Stimulated activated naive CD8-positive, alpha-beta T cell treated with anti-CD3 and anti-CD28 coated beads, Interleukin-15, Interleukin-2, amounts not matched to agents 100 U/mL and 50 U/mL, for 24 hours (primary cell): ENCODE results near the gene MAOB.
"Not testable (repeated sequence)": the region's sequence is repeated elsewhere in the genome, so short reads cannot be mapped to it uniquely, and the experiment has no call there.

Source experiments
- ATAC-seq: fragments of 150-1000 bp; cut with Tn5 transposase; one replicate; pipeline ENCODE4 v1.10.0; 2021
- DNase-seq: peaks from one replicate; pipeline ENCODE4 v3.0.0; 2021

Gene MAOB

DNA sequence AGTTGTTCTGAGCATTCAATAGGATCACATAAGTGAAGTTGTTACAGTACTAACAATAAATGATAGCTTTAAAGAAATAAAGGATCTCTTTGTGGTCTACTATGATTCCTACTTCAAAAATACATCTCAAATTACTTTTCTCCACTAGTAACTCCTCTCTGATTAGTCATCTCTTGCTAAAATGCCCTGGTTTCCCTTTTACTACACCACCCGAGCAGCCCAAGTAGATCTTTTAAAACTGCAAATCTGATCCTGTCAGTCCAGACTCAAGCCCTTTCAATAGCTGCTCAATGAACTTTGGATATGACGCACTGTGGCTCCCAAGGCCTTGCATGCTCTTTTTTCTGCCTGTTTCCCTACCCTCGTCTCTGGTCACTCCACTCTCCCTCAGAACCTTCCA, 128.6 kb downstream of the MAOB start:
- ATAC-seq (no peak), DNase-seq (no peak)

- peak; percentile 21 for DNase-seq
- peak; percentile 46 for ATAC-seq
Observed at GRCh38 chrX:43750248-43750676, 132.0 kb downstream of the MAOB start.

GRCh38 chrX:43747476-43747875, 134.8 kb downstream of the MAOB start:
- DNase-seq (no peak), ATAC-seq (no peak)

- DNase-seq (no peak), ATAC-seq (no peak)
Observed at GRCh38 chrX:43745938-43746721, 136.1 kb downstream of the MAOB start.

DNA sequence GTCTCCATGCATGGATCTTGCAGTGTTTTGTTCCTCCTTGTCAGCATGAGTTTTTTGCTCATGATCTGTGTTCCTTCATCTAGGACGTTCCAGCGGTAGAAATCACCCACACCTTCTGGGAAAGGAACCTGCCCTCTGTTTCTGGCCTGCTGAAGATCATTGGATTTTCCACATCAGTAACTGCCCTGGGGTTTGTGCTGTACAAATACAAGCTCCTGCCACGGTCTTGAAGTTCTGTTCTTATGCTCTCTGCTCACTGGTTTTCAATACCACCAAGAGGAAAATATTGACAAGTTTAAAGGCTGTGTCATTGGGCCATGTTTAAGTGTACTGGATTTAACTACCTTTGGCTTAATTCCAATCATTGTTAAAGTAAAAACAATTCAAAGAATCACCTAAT, 138.0 kb downstream of the MAOB start:
- ATAC-seq: no peak
- no peak for DNase-seq

DNA sequence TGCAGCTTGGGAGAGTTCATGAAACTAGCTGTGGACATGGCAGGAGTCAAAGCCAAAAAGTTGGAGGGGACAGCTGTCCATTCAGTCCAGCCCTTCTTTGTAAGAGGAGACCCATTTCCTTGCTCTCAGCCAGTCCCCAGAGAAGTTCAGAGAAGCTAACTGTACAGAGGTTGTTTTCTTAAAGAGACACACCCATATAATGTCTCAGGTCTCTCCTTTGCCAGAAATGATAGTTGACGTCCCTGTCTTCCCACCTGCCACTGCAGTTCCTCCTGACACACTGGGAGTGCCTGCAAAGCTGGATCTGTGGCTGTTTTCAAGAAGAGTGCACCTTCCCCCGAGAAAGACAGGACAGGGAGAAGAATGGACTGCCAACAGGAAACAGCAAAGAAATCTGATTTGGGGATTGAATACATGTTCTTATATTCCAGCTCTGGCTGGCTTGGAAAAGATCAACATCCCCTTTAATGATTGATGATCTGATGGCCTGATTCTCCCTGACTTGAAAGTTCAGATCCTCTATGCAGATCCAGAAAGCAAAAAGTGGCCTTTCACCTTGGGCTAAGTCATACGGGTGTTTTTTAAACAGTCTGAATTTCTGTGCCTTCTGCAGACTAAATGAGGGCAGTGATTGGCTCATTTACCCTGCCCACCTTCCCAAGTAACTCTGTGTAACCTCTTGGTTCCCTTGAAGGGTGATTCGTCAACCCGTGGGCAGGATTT, 139.0 kb downstream of the MAOB start:
- DNase-seq: no peak
- ATAC-seq: no peak

- ATAC-seq: no peak
- DNase-seq: no peak
Observed at GRCh38 chrX:43741843-43742573, 140.2 kb downstream of the MAOB start.

DNA sequence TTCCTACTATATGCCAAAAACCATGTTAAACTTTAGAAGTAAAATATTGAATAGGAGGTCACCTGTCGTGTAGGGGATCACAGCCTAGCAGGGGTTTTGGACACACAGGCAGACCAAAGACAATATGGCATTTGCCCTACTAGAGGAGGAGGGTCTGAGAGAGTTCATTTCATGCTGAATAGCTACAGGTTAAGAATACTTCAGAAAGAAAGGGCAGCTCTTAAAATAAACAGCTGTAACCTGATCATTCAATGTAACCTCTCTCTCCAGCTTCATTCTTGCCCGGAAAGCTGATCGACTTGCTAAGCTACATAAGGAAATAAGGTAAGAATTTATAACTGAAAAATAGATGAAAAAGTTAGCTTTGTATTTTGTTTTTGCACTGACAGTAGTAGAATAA, 146.3 kb downstream of the MAOB start:
- no peak for DNase-seq
- ATAC-seq: no peak

DNA sequence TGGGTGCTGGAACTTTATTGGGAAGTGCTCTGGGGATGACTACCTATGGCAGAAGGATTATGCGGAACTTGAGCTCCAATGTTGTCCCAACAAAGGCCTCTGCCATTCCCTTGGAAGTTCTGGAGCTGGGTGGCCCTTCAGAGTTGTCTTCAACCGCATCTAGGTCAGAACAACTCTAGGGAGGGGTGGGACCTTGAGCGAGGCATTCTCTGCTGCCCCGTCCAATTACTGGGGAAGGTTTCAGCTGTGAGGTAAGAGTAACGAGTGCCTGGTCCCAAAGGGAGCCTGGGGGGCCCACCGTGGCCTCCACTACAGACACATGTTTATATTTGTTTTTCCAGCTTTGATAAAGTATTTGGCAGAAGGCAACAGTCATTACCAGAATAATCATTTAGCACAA, 146.7 kb downstream of the MAOB start:
- no peak for ATAC-seq
- no peak for DNase-seq

GRCh38 chrX:43734444-43734843, 147.8 kb downstream of the MAOB start:
- ATAC-seq: no peak

DNA sequence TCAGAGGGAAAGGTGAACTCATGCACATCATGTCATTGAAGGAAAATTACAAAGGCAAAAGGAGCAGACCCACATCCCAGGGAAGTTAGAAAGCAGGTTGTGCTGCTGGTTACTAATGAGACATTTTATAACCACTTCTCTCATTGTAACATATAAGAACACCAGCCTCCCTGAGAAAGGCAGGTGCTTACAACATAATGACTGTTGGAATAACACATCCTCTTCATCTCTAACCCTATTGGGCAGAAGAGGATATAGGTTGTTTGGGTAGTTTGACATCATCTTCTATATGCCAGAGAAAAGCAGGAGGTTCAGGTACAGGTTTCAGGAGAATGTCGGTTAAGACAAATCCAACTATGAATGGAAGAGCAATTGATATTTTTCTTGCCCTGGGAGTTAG, 148.6 kb downstream of the MAOB start:
- DNase-seq (no peak), ATAC-seq (no peak)

More at GRCh38 chrX:43734444-43734843, 147.8 kb downstream of the MAOB start:
- DNase-seq: no peak

DNA sequence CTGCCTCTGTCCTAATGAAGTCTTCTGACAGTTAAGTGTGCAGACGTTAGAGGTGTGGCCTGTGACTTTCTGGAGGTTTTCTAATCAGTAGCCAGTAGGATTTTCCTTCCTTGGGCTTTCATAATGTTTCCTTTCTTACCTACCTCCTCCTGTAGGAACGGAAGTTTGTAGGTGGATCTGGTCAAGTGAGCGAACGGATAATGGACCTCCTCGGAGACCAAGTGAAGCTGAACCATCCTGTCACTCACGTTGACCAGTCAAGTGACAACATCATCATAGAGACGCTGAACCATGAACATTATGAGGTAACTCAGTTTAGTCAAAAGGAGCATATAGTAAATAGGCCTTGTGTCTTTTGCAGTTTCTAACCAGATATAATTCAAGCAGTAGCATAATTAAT, 151.2 kb downstream of the MAOB start:
- DNase-seq (no peak), ATAC-seq (no peak)

DNA sequence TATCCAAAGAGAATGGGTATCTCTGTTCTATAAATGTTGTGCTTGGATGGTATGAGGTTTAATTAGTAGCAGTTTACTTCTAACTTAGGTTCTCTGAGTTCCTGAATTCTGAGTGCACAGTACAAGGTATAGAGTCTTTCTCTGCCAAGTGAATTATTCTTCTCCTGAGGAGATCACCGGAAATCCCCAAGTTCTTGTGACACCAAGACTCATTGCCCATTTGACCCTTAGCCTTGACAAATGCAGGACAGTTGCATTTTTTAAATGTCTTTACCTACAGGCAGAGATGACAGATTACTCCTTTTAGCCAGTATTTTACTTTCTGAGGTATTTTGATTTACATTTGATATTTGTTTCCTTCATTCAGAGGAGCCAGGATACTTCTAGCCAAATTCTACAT, 153.3 kb downstream of the MAOB start:
- no peak for DNase-seq
- ATAC-seq: no peak

GRCh38 chrX:43728002-43728401, 154.2 kb downstream of the MAOB start:
- no peak for ATAC-seq
- no peak for DNase-seq

DNA sequence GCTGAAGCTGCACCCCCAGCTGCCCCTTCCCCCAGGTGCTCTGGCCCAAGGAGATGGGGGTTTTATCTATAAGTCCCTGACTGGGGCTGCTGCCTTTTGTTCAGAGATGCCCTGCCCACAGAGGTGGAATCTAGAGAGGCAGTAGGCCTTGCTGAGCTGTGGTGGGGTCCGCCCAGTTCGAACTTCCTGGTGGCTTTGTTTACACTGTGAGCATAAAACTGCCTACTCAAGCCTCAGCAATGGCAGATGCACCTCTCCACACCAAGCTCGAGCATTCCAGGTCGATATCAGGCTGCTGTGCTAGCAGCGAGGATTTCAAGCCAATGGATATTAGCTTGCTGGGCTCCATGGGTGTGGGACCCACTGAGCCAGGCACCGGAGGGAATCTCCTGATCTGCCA, 155.0 kb downstream of the MAOB start:
- ATAC-seq: not testable (repeated sequence)

DNA sequence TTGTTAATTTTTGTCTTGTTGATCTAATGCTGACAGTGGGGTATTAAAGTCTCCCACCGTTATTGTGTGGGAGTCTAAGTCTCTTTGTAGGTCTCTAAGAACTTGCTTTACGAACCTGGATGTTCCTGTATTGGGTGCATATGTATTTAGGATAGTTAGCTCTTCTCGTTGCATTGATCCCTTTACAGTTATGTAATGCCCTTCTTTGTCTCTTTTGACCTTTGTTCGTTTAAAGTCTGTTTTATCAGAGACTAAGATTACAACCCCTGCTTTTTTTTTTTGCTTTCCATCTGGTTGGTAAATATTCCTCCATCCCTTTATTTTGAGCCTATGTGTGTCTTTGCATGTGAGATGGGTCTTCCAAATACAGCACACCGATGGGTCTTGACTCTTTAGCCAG, 157.0 kb downstream of the MAOB start:
- not testable (repeated sequence) for ATAC-seq, DNase-seq

More for the DNA sequence above, 155.0 kb downstream of the MAOB start:
- DNase-seq: not testable (repeated sequence)

DNA sequence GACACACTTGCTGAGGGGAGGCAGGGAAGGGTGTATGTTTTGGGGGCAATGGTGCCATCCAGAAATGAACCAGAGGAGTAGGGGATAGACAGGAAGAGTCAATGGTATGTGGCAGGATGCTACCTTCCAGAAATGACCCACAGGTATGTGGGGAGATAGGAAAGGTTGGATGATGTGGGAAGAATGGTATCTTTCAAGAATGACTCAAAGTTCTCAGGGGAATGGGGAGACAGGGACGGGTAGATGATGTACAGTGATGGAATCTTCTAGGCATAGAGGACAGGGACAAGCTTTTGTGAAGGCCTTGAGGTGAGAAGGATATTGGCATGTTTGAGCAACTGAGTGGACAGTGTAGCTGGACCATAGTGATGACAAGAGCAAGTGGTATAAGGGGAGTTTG, 161.3 kb downstream of the MAOB start:
- ATAC-seq: no peak
- DNase-seq: no peak

DNA sequence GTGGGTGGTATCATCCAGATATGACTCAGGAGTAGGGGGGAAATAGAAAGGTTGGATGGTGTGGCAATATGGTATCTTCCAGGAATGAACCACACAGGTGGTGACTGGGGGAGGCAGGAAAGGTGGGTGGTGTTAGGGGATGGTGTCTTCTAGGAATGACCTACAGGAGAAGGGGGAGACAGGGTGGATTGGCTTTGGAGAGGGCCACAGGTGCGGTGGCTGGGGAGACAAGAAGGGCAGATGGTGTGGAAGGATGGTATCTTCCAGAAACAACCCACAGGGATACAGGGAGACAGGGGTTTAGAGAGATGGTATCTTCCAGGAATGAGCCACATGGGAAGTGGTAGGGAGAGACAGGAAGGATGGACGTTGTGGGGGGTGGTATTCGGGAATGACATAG, 162.2 kb downstream of the MAOB start:
- ATAC-seq (no peak), DNase-seq (no peak)

- DNase-seq (no peak), ATAC-seq (no peak)
Observed at GRCh38 chrX:43718956-43719355, 163.3 kb downstream of the MAOB start.

GRCh38 chrX:43718546-43718945, 163.7 kb downstream of the MAOB start:
- ATAC-seq (no peak), DNase-seq (no peak)

GRCh38 chrX:43718081-43718480, 164.2 kb downstream of the MAOB start:
- DNase-seq: no peak
- no peak for ATAC-seq

DNA sequence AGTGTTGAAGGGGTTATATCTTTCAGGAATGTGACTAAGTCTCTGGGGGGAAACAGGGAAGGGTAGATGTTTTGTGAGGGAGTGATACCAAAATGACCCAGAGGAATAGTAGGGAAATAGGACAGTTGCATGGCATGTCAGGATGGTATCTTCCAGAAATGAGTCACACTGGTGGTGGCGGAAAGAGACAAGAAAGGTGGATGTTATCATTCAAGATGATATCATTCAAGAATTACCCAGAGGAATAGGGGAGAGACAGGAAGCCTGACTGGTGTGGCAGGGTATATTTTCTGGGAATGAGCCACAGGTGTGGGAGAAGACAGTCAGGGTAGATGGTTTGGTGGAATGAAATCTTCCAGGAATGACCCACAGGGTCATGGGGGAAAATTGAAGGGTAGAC, 165.1 kb downstream of the MAOB start:
- DNase-seq (no peak), ATAC-seq (no peak)

GRCh38 chrX:43716696-43717095, 165.6 kb downstream of the MAOB start:
- DNase-seq (no peak), ATAC-seq (no peak)
